Activated B cell treated with CpG ODN at 0.5 μM for 24 hours (primary cell): ENCODE results near the gene CADM3. TPM values are rescaled to one million over a fixed set of nuclear protein-coding genes. Genes with fewer than 3 reads are reported as not detected.
A peak's percentile ranks its signal among the peaks of the same experiment; 100 is the strongest.

Experiments used
- ATAC-seq: fragments of 200-7000 bp; cut with Tn5 transposase; one replicate; pipeline ENCODE4 v1.10.0; 2021; ENCODE audit warnings: low read depth, mild to moderate bottlenecking, moderate library complexity
- CTCF ChIA-PET: fragments of 350-600 bp; sonication (Branson Sonifier 250); formaldehyde crosslinking; loops from one replicate; lab custom pipeline; 2021; ENCODE audit warnings: antibody characterized with exemption; lab: Charles Lee
- POLR2A ChIA-PET: fragments of 350-600 bp; sonication (Branson Sonifier 250); formaldehyde crosslinking; loops from one replicate; lab custom pipeline; 2021; ENCODE audit warnings: antibody characterized with exemption; lab: Charles Lee
- DNase-seq: peaks from one replicate; pipeline ENCODE4 v3.0.0; 2022
- H3K27ac Mint-ChIP-seq: one replicate; pipeline ENCODE4 v1.8.0; 2020; ENCODE audit warnings: mixed read lengths
- H3K27me3 Mint-ChIP-seq: one replicate; pipeline ENCODE4 v1.8.0; 2021; ENCODE audit warnings: mixed read lengths
- H3K36me3 Mint-ChIP-seq: one replicate; pipeline ENCODE4 v1.8.0; 2021; ENCODE audit warnings: low read depth, mixed read lengths
- H3K4me1 Mint-ChIP-seq: one replicate; pipeline ENCODE4 v1.8.0; 2021; ENCODE audit warnings: mixed read lengths
- H3K4me3 Mint-ChIP-seq: one replicate; pipeline ENCODE4 v1.8.0; 2020; ENCODE audit warnings: mild to moderate bottlenecking, mixed read lengths
- H3K9me3 Mint-ChIP-seq: one replicate; pipeline ENCODE4 v1.8.0; 2020; ENCODE audit warnings: mixed read lengths
- intact Hi-C: fragments of 100-400 bp; cut with micrococcal nuclease; formaldehyde crosslinking; loops from one replicate; pipeline ENCODE4 v1.15.1; 2024
- total RNA-seq: library from RNA; stranded (reverse); gene quantifications from 2 replicates; pipeline ENCODE4 v1.2.3, GENCODE V29; 2022
- TF ChIP-seq, protein P1 (sequence below): fragments of 200-600 bp; IDR thresholded peaks from one replicate; pipeline ENCODE4 v1.8.0; 2022; ENCODE audit warnings: antibody characterized with exemption, mild to moderate bottlenecking

The CADM3 gene
- total RNA-seq, 1 donor from 2014 or later: 0.84 TPM

DNA sequence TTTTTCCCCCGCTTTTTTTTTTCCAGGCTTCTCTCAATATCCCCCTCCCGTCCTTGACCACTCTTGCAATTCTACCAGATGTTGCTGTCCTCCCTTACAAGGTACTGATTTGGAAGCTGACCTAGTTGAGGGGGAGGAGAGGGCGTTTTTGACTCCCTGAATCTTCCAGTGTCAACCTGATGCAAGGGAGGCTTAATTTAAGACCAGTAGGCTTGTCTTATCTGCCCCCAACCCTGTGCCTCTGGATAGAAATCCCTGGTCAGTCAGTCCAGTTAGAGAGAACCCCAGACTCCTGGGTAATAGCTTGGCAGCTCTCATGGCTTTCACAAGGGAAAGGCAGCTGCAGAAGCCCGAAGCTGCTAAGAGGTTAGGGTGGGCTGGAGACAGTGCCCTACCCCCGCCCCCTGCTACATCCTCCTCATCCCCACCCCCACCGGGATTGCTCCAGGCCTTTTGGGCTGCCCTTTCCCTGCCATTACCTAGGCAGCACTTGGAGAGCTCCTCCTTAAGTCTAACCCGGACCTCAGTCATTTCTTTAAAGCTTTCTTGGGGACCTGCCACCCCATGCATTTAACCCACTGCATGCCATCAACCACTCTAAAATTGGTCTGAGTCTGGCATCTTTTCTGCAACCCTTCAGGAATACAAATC, 36.9 kb downstream of the CADM3 start:
- H3K27me3 Mint-ChIP-seq: peaks cover 61% of the 10 kb centered on the region
- H3K9me3 Mint-ChIP-seq: no peaks in the 10 kb centered on the region
- no peaks in the 10 kb centered on the region for H3K36me3 Mint-ChIP-seq
- intact Hi-C loops: no loop called here
- TF ChIP-seq, protein P1, sequence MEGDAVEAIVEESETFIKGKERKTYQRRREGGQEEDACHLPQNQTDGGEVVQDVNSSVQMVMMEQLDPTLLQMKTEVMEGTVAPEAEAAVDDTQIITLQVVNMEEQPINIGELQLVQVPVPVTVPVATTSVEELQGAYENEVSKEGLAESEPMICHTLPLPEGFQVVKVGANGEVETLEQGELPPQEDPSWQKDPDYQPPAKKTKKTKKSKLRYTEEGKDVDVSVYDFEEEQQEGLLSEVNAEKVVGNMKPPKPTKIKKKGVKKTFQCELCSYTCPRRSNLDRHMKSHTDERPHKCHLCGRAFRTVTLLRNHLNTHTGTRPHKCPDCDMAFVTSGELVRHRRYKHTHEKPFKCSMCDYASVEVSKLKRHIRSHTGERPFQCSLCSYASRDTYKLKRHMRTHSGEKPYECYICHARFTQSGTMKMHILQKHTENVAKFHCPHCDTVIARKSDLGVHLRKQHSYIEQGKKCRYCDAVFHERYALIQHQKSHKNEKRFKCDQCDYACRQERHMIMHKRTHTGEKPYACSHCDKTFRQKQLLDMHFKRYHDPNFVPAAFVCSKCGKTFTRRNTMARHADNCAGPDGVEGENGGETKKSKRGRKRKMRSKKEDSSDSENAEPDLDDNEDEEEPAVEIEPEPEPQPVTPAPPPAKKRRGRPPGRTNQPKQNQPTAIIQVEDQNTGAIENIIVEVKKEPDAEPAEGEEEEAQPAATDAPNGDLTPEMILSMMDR: no peak
- H3K4me3 Mint-ChIP-seq: no peak overlapping the region
- ChIA-PET POLR2A (no interaction called here), CTCF (interaction anchor here (1.9 to 10.9 kb wide), 3 partner anchors 10 to 75 kb away, joined by 6 to 113 read pairs (median 48); no protein-coding TSS in a partner anchor)
- no peak overlapping the region for H3K27ac Mint-ChIP-seq
- no peak for ATAC-seq
- H3K4me1 Mint-ChIP-seq: peaks cover 4% of the 10 kb centered on the region
- no peak for DNase-seq

- no peak for ATAC-seq
- TF ChIP-seq, protein P1: no peak
- Mint-ChIP-seq H3K4me3 (no peak overlapping the region), H3K27me3 (peaks cover 60% of the 10 kb centered on the region), H3K4me1 (peaks cover 4% of the 10 kb centered on the region), H3K9me3 (no peaks in the 10 kb centered on the region), H3K36me3 (no peaks in the 10 kb centered on the region), H3K27ac (no peak overlapping the region)
- intact Hi-C loops: no loop called here
- POLR2A ChIA-PET: interaction anchor here (0.7 kb wide), 1 partner anchor 77 kb away, joined by 4 read pairs; no protein-coding TSS in a partner anchor
- DNase-seq: no peak
- CTCF ChIA-PET: interaction anchor here (1.9 to 10.9 kb wide), 3 partner anchors 11 to 76 kb away, joined by 6 to 113 read pairs (median 48); no protein-coding TSS in a partner anchor
Measured at GRCh38 chr1:159209061-159209460, 37.6 kb downstream of the CADM3 start.

- POLR2A ChIA-PET: no interaction called here
- Mint-ChIP-seq H3K36me3 (no peaks in the 10 kb centered on the region), H3K4me3 (no peak overlapping the region), H3K27me3 (peaks cover 55% of the 10 kb centered on the region), H3K9me3 (no peaks in the 10 kb centered on the region), H3K4me1 (peaks cover 4% of the 10 kb centered on the region), H3K27ac (no peak overlapping the region)
- DNase-seq: peak; percentile 37
- TF ChIP-seq, protein P1: peak; percentile 96
- peak; percentile 42 for ATAC-seq
- CTCF ChIA-PET: interaction anchor here (0.6 to 10.9 kb wide), 9 partner anchors 10 to 681 kb away, joined by 3 to 113 read pairs (median 6); no protein-coding TSS in a partner anchor
- intact Hi-C loops: loop anchor here (1.0 to 5.0 kb wide), 4 partner anchors 50 to 1249 kb away; partner anchors contain the start of gene DUSP23
Measured at GRCh38 chr1:159211331-159212136, 40.1 kb downstream of the CADM3 start.

- TF ChIP-seq, protein P1: no peak
- ChIA-PET CTCF (interaction anchor here (1.0 to 10.9 kb wide), 11 partner anchors 9 to 794 kb away, joined by 3 to 113 read pairs (median 6); no protein-coding TSS in a partner anchor), POLR2A (no interaction called here)
- Mint-ChIP-seq H3K27me3 (peaks cover 50% of the 10 kb centered on the region), H3K4me3 (no peak overlapping the region), H3K27ac (no peak overlapping the region), H3K4me1 (peaks cover 4% of the 10 kb centered on the region), H3K9me3 (no peaks in the 10 kb centered on the region), H3K36me3 (no peaks in the 10 kb centered on the region)
- no peak for ATAC-seq
- intact Hi-C loops: loop anchor here (5.0 kb wide), 2 partner anchors 570 to 1250 kb away; partner anchors contain the start of gene DUSP23
- no peak for DNase-seq
Measured at GRCh38 chr1:159212596-159212995, 41.2 kb downstream of the CADM3 start.
